ENCODE measurements around the gene PRR19. TPM values are rescaled to one million over a fixed set of nuclear protein-coding genes. Genes with fewer than 3 reads are reported as not detected.

PRR19 gene
- total and polyA plus RNA-seq, 10 of the 15 experiments (the other 5 are each of a cell fraction or from before 2014, with no cell fraction given) = 0.09 to 1.7 (median 0.73) TPM; not detected in 1

GRCh38 chr19:42285541-42285941 lies 16.4 kb upstream of the PRR19 start (continued):
- TF ChIP-seq CBFB (IDR thresholded peaks at IDR 0.05; ENCODE audit: low read depth) = no peak
- no peak for TF ChIP-seq HDAC6 (IDR thresholded peaks at IDR 0.05; ENCODE audit: unreplicated experiment)
- no peak for TF ChIP-seq ZBED1 (IDR thresholded peaks at IDR 0.05; ENCODE audit: borderline replicate concordance)
- no peak for TF ChIP-seq PAX5 (IDR thresholded peaks at IDR 0.05; ENCODE audit: borderline replicate concordance, low read depth, low read length)
- TF ChIP-seq BRCA1 (IDR thresholded peaks at IDR 0.05; ENCODE audit: low read depth, low read length) = no peak
- TF ChIP-seq E2F4 (IDR thresholded peaks at IDR 0.05; ENCODE audit: low read depth, low read length) = no peak
- TF ChIP-seq ZNF24 (IDR thresholded peaks at IDR 0.05) = no peak
- no peak for TF ChIP-seq RFX5 (IDR thresholded peaks at IDR 0.05; ENCODE audit: low read depth, low read length)
- TF ChIP-seq MEF2A (IDR thresholded peaks at IDR 0.05; ENCODE audit: insufficient read depth, low read depth, low read length) = no peak
- TF ChIP-seq ZZZ3 (IDR thresholded peaks at IDR 0.05; ENCODE audit: control insufficient read depth, insufficient read length, low read depth) = no peak
- no peak for TF ChIP-seq PBX3 (IDR thresholded peaks at IDR 0.05; ENCODE audit: insufficient replicate concordance, low read depth, low read length)
- no peak for TF ChIP-seq SKIL (IDR thresholded peaks at IDR 0.05; ENCODE audit: low read depth, poor library complexity, severe bottlenecking)
- no peak for TF ChIP-seq TCF3 (IDR thresholded peaks at IDR 0.05; ENCODE audit: borderline replicate concordance, insufficient read depth, low read depth, low read length)
- no peak for TF ChIP-seq BCLAF1 (IDR thresholded peaks at IDR 0.05)
- TF ChIP-seq RELB (IDR thresholded peaks at IDR 0.05; ENCODE audit: low read depth) = 0 out of 2 replicates have a peak, but pooled peaks have one; percentile 15
- TF ChIP-seq MLLT1 (IDR thresholded peaks at IDR 0.05) = no peak
- TF ChIP-seq NKRF (conservative IDR thresholded peaks at IDR 0.05) = no peak
- TF ChIP-seq CREM (IDR thresholded peaks at IDR 0.05; ENCODE audit: low read depth) = no peak

Measured in GM12878 (cell line).